HG03196 (cell line): ENCODE measurements around the gene ZNRF3.
"Not testable (repeated sequence)": the region's sequence is repeated elsewhere in the genome, so short reads cannot be mapped to it uniquely, and the experiment has no call there.

ENCODE experiments used
- ATAC-seq: cut with Tn5 transposase; IDR thresholded peaks from one replicate; pipeline ENCODE4 v1.9.1; 2021; ENCODE audit not compliant: unreplicated experiment

ZNRF3 gene

DNA sequence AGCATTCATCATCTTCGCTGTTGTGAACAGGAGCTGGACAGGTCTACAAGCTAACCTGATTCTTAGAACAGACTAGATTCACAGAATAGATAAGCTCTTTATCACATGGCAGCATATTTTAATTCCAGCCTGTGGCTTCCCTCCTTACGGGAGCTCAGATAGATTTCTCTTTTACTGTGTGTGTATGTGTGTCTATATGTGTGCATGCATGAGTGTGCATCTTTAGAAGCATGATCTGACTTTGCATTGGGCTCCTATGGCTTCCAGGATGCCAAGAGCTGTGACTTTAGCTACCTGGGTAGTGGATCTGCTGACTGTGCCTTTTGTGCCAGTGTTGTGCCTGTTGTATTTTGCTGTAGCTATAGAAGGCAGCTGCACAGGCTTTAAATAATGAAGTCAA is 44.3 kb downstream of the ZNRF3 start:
- no peak for ATAC-seq

- no peak for ATAC-seq
These were observed 45.8 kb downstream of the ZNRF3 start for GRCh38 chr22:28929197-28929596.

DNA sequence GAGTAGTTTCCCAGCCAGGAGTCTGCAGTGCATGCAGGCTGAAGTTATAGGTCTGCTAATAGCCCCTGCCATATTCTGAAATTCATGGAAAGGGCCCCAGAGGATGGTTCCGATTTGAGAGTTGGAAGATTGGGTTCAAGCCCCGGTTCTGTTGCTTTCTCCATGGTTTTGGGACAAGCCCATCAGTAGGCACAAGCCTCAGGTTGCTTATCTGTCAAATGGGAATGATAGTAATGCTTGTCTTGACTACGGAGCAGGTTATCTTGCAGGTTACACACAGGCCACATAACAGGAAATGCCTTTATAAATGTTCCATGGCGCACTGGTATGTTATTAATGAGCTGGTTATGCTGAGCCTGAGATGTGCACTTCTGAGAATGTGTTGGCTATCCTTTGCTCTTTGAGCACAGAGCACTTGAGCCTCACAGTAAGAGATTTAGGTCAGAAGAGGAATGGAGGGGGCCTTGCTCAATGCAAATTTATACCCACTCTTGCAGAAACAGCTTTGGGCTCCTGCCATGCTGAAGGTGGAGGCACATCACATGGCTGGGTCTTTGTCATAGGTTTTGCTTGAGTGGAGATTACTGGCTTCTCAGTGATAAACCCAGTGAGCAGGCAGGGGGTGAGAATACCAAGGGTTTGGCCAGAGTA is 47.1 kb downstream of the ZNRF3 start:
- ATAC-seq, result no peak

DNA sequence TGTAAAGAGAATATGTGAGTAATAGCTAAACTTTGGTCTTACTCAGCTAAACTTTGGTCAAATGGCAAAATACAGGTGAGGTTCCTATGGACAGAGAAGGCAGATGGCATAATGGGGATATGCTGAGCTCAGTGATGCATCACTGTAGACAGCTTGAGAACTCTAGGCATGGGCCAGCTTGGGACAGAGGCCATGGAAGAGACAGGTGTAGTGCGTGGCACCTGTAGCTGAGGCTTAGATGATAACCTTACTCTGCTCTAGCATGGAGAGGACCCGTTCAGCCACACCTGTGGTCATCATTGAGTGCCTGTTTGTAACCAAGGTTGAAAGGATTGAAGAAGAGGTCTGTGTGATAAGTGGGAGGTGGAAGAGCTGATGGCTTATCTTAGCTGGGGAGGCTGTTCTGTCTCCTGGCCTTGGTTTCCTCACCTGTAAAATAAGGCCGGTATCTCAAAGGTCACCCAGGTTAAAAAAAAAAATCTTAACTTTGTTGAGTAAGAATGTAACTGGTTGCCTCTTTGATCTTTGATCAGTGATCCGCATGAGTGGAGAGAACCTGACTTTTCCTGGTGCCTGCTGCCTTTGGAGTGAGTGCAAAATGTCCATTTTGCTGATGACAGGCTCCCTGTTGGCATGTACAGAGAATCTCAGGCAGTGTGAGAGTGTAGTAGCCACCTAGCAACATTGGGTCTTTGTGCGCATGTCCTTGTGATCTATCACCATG is 48.6 kb downstream of the ZNRF3 start:
- ATAC-seq, result no peak

GRCh38 chr22:28933321-28933720 is 49.9 kb downstream of the ZNRF3 start:
- no peak for ATAC-seq

- no peak for ATAC-seq
These were observed 50.7 kb downstream of the ZNRF3 start for GRCh38 chr22:28934026-28934425.

GRCh38 chr22:28935140-28935539 is 51.8 kb downstream of the ZNRF3 start:
- ATAC-seq, result no peak

GRCh38 chr22:28935713-28936112 is 52.3 kb downstream of the ZNRF3 start:
- no peak for ATAC-seq

- no peak for ATAC-seq
These were observed 52.8 kb downstream of the ZNRF3 start for GRCh38 chr22:28936200-28936599.

DNA sequence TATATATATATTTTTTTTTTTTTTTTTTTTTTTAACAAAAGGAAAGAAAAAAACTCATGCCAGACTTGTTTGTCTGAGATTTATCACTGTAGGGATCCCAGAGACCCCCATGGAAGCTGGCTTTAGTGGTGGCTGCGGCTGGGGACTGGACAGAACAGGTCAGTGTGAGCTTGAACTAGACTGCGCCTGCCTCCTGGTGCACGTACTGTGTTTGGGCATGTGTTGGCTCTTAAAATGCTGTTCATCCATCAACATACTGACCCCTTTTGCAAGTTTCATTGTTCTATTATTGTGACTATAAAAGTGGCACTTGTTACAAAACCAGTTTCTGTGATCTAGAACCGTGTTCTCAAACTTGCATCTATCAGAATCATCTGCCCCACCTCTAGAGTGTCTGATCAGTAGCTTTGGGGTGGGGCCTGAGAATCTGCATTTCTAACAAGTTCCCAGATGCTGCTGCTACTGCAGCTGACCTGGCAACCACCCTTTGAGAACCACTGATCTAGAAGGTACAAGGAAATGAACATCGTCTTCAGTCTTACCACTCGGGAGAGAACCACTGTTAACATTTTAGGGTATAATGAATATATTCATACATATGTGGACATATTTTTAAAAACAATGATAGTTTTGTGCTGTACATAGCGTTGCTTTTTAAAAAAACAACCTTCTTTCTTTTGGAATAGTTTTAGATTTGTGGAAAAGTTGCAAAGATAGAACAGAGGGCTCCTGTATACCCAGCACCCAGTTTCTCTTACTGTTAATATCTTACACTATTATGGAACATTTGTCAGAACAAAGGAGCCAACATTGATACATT is 54.0 kb downstream of the ZNRF3 start:
- no peak for ATAC-seq

DNA sequence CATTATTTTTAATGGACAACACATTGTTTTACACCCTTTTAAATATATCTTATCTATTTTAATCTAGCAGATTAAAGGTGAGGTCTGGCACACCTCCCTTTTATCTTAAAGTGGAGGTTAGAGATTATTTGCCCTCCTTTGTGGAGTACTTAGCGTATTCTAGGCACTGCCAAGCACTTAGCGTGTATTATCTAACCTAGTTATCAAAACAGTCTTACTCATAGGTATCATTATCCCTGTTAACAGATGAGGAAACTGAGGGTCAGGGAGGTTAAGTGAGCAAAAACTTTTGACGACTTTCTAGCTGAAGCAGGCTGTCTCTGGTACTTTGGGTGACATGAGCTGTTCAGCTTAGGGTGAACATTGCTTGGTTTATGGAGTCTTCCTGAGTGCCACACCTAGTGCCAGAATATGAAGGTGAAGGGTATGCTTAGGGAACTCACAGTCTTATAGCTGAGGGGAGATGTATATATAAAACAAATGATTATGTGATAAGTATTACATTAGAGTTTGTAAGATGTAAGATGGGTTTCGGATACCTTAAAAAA is 55.0 kb downstream of the ZNRF3 start:
- no peak for ATAC-seq

DNA sequence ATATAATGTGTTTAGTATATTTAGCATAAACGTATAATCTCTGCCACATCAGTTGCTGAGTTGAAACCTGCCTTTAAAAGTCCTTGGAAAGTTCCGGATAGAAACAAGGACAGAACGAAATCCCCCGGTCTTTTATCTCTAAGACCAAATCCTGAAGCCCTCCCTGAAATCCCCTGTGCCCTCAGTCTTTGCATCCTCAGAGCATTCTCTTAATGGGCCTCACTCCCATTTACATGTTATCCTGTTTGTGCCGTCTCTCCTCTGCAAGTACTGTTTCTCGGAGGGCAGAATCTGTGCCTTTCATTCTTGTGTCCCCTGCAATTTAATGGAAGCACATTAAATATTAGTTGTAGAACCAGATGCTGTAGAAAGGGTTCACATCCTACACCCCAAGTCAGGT is 56.0 kb downstream of the ZNRF3 start:
- ATAC-seq, result no peak

DNA sequence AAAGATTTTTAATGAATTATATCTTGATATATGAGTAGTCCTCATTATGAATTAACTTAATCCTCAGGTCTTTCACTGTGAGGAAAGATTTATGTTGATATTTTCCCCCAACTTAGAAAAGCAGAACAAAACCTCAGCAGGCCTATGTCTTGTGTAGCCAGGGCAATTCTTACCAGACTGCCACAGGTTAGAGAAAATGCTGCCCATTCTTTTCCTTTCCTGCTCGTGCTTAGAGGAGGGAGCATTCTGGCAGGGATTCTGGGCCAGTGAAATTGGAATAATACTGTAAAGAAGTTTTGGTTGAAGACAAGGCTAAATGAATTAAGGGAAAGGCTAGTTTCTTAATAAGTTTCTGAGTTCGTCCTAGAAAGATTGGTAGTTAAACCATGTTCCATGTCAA is 56.6 kb downstream of the ZNRF3 start:
- ATAC-seq, result no peak

- ATAC-seq, result no peak
These were observed 57.1 kb downstream of the ZNRF3 start for GRCh38 chr22:28940441-28940840.

DNA sequence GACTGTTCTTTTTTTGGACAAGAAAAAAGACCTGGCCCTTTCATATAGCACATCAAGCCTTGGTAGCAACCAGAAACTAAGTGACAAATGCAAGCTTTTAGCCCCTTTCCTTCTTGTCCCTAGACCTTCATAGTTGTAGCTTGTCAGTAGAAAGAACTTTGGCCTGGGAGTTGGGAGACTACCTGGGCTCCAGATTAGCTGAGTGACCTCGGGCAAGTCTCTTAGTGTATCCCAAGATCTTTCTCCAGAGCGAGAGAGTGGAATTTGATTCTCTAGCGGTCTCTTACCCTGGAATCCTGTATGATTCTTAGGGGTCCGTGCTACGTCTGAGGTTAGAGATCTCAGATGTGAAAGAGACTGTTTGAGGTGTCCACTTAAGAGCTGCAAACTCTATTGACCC is 59.0 kb downstream of the ZNRF3 start:
- no peak for ATAC-seq

- no peak for ATAC-seq
These were observed 59.6 kb downstream of the ZNRF3 start for GRCh38 chr22:28942801-28943500.

DNA sequence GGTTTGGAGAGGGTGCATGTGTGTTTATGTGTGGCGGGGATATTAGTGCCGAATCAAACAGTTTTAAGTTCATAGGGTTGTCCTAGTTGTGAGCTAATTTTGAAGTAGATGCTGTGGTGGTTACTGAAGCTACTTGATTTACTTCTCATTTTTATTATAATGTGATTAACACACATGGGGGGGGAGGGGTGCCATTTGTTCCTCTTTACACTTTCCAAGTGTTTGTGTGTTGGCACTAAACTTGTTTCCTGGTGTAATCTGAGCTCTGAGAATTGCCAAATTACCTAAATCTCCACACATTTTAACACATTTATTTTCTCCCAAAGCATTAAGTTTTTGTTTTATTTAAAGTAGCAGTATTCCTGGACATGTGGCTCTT is 60.1 kb downstream of the ZNRF3 start:
- ATAC-seq, result no peak

GRCh38 chr22:28947125-28947524 is 63.8 kb downstream of the ZNRF3 start:
- no peak for ATAC-seq

DNA sequence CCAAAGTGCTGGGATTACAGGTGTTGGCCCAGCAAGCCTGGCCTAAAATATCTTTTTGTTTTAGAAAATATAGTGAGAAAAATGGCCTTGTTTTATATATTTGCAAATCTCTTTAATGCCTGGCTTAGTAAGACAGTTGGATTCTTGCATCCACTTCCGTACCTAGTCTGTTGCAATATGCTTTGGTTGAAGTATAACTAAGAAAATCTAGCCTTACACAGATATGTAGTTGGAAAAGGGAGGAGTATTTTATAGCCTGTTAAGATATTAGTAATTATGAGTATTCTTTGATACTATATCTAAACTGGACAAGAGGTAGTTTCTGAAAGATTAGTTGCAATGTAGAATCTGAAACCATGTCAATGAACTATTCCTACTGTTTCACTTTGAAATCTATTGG is 65.1 kb downstream of the ZNRF3 start:
- ATAC-seq, result no peak

- ATAC-seq, result not testable (repeated sequence)
These were observed 65.6 kb downstream of the ZNRF3 start for GRCh38 chr22:28948860-28949551.

DNA sequence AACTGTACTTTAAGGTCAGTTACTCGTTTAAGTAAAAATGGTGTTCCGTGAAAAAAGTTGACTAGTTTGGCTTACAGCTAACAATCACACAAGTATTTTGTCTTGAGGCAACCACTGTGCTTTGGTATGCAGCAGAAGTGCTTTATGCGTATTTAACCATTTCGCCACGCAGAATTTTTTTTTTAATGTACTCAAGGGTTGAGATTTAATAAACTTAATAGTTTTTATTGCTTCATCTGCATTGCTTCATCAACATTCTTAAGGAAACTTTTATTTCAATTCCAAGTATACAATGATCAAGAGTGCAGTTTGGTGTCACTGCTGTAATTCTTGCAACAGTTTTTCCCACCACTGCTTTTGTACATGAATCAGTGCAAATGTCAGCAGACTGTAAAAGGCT is 66.4 kb downstream of the ZNRF3 start:
- ATAC-seq, result no peak
